Measurements from ENCODE around the gene LSP1. TPM values are rescaled to one million over a fixed set of nuclear protein-coding genes. Genes with fewer than 3 reads are reported as not detected.

LSP1 gene
- total RNA-seq, 1 donor from 2014 or later: 301 TPM

- intact Hi-C loops (cut with micrococcal nuclease): loop anchor here (1.0 to 2.0 kb wide), 2 partner anchors 179 to 285 kb away; no protein-coding TSS in a partner anchor
Measured at GRCh38 chr11:1831338-1832210, 21.3 kb upstream of the LSP1 start.

GRCh38 chr11:1832211-1832919 lies 20.5 kb upstream of the LSP1 start:
- no peak overlapping the region for H3K4me3 Mint-ChIP-seq
- ChIA-PET CTCF (interaction anchor here (0.7 to 9.6 kb wide), 23 partner anchors 8 to 319 kb away, joined by 3 to 252 read pairs (median 4); no protein-coding TSS in a partner anchor), POLR2A (interaction anchor here (0.8 to 2.1 kb wide), 4 partner anchors 19 to 138 kb away, joined by 3 to 19 read pairs (median 6); no protein-coding TSS in a partner anchor)
- no peaks in the 10 kb centered on the region for H3K9me3 Mint-ChIP-seq
- no peaks in the 10 kb centered on the region for H3K36me3 Mint-ChIP-seq (ENCODE audit: low read depth)
- DNase-seq: peak; percentile 76
- H3K4me1 Mint-ChIP-seq: peaks cover 1% of the 10 kb centered on the region
- intact Hi-C loops (cut with micrococcal nuclease): loop anchor here (1.0 to 2.0 kb wide), 2 partner anchors 180 to 286 kb away; no protein-coding TSS in a partner anchor
- TF ChIP-seq CTCF (IDR thresholded peaks at IDR 0.05): peak; percentile 82
- peak; percentile 80 for ATAC-seq (ENCODE audit: low read depth)
- H3K27me3 Mint-ChIP-seq: peaks cover 20% of the 10 kb centered on the region
- H3K27ac Mint-ChIP-seq: no peak overlapping the region

More at GRCh38 chr11:1831338-1832210, 21.3 kb upstream of the LSP1 start:
- Mint-ChIP-seq H3K9me3 (no peaks in the 10 kb centered on the region), H3K36me3 (ENCODE audit: low read depth) (no peaks in the 10 kb centered on the region), H3K4me1 (no peaks in the 10 kb centered on the region), H3K27ac (no peak overlapping the region), H3K27me3 (peaks cover 20% of the 10 kb centered on the region), H3K4me3 (no peak overlapping the region)
- ChIA-PET POLR2A (interaction anchor here (0.8 to 2.1 kb wide), 2 partner anchors 136 to 138 kb away, joined by 3 to 19 read pairs; no protein-coding TSS in a partner anchor), CTCF (interaction anchor here (0.9 to 9.6 kb wide), 11 partner anchors 7 to 319 kb away, joined by 3 to 252 read pairs (median 8); no protein-coding TSS in a partner anchor)
- DNase-seq (peak; percentile 15), ATAC-seq (ENCODE audit: low read depth) (no peak)
- no peak for TF ChIP-seq CTCF (IDR thresholded peaks at IDR 0.05)

GRCh38 chr11:1832920-1833295 lies 20.0 kb upstream of the LSP1 start:
- no peak overlapping the region for H3K27ac Mint-ChIP-seq
- no peak overlapping the region for H3K4me3 Mint-ChIP-seq
- no peak for TF ChIP-seq CTCF (IDR thresholded peaks at IDR 0.05)
- intact Hi-C loops (cut with micrococcal nuclease): loop anchor here (1.0 to 2.0 kb wide), 2 partner anchors 181 to 286 kb away; no protein-coding TSS in a partner anchor
- H3K27me3 Mint-ChIP-seq: peaks cover 18% of the 10 kb centered on the region
- no peaks in the 10 kb centered on the region for H3K36me3 Mint-ChIP-seq (ENCODE audit: low read depth)
- DNase-seq: no peak
- ChIA-PET CTCF (interaction anchor here (0.7 to 9.6 kb wide), 22 partner anchors 9 to 318 kb away, joined by 3 to 252 read pairs (median 4); no protein-coding TSS in a partner anchor), POLR2A (interaction anchor here (0.8 to 2.1 kb wide), 3 partner anchors 18 to 139 kb away, joined by 3 to 19 read pairs (median 10); no protein-coding TSS in a partner anchor)
- no peak for ATAC-seq (ENCODE audit: low read depth)
- no peaks in the 10 kb centered on the region for H3K9me3 Mint-ChIP-seq
- H3K4me1 Mint-ChIP-seq: peaks cover 6% of the 10 kb centered on the region

- Mint-ChIP-seq H3K9me3 (no peaks in the 10 kb centered on the region), H3K4me3 (no peak overlapping the region), H3K27ac (no peak overlapping the region), H3K4me1 (peaks cover 11% of the 10 kb centered on the region), H3K27me3 (peaks cover 14% of the 10 kb centered on the region), H3K36me3 (ENCODE audit: low read depth) (no peaks in the 10 kb centered on the region)
- no peak for ATAC-seq (ENCODE audit: low read depth)
- no peak for TF ChIP-seq CTCF (IDR thresholded peaks at IDR 0.05)
- DNase-seq: no peak
- ChIA-PET CTCF (interaction anchor here (1.4 to 9.6 kb wide), 4 partner anchors 141 to 245 kb away, joined by 3 to 252 read pairs (median 44); no protein-coding TSS in a partner anchor), POLR2A (interaction anchor here (0.6 kb wide), 1 partner anchor 135 kb away, joined by 3 read pairs; no protein-coding TSS in a partner anchor)
- intact Hi-C loops (cut with micrococcal nuclease): no loop called here
Measured at GRCh38 chr11:1834062-1834610, 18.7 kb upstream of the LSP1 start.

Measured in activated B cell treated with CpG ODN at 0.5 μM for 24 hours (primary cell).